Peyer's patch (tissue), 4 donors: ENCODE results near the gene CDH26. TPM values are rescaled to one million over a fixed set of nuclear protein-coding genes. Genes with fewer than 3 reads are reported as not detected.
A peak's percentile ranks its signal among the peaks of the same experiment; 100 is the strongest.

Experiments
- DNase-seq, 3 donors: peaks; one replicate each; pipeline ENCODE4 v3.0.0-alpha.2; 2017 to 2019
- H3K27ac ChIP-seq, 4 donors: fragments of 200-600 bp; sonication (generic); one replicate each; pipeline ENCODE4 v1.5.1; 2016 to 2019
- H3K27me3 ChIP-seq, 2 donors: fragments of 200-600 bp; sonication (generic); one replicate each; pipeline ENCODE4 v1.5.1; 2019
- H3K36me3 ChIP-seq, 3 donors: fragments of 200-600 bp; sonication (generic); one replicate each; pipeline ENCODE4 v1.5.1; 2016 to 2019
- H3K4me1 ChIP-seq, 4 donors: fragments of 200-600 bp; sonication (generic); one replicate each; pipeline ENCODE4 v1.5.1; 2016 to 2019
- H3K4me3 ChIP-seq, 4 donors: fragments of 200-600 bp; sonication (generic); 1 replicate in 3 of 4; 2 replicates in 1 of 4; pipeline ENCODE4 v1.5.1; 2016 to 2019; ENCODE audit warnings: mild to moderate bottlenecking in 1 of 4
- H3K9me3 ChIP-seq, 4 donors: fragments of 200-600 bp; sonication (generic); one replicate each; pipeline ENCODE4 v1.5.1; 2016 to 2019; ENCODE audit warnings: mild to moderate bottlenecking in 1 of 4
- CTCF ChIP-seq, 6 experiments: fragments of 450-650 bp in 4 of 6; fragments of 200-600 bp in 2 of 6; sonication (generic) in 1 of 6; IDR thresholded peaks; one replicate each; pipeline ENCODE4 v1.5.1; 2017 to 2019; ENCODE audit warnings: antibody characterized with exemption in 6 of 6, mild to moderate bottlenecking in 3 of 6, moderate library complexity in 1 of 6
- POLR2A ChIP-seq, 2 donors: fragments of 450-650 bp; IDR thresholded peaks; one replicate each; pipeline ENCODE4 v1.5.1; 2017; ENCODE audit warnings: antibody characterized with exemption in 2 of 2, mild to moderate bottlenecking in 2 of 2, moderate library complexity in 2 of 2
- total RNA-seq, 4 donors: library from RNA; depleted of rRNA; stranded (reverse); fragments of >200 nt; gene quantifications; one replicate each; pipeline ENCODE4 v1.1.0, GENCODE V29; 2016

Gene CDH26
- total RNA-seq, 4 donors from 2014 or later, result 0.88 to 9.8 (median 2.1) TPM

- no peaks in the 10 kb centered on the region for H3K9me3 ChIP-seq
- no peak overlapping the region for H3K4me3 ChIP-seq
- no peaks in the 10 kb centered on the region for H3K4me1 ChIP-seq
- H3K36me3 ChIP-seq, result no peaks in the 10 kb centered on the region
- H3K27me3 ChIP-seq, result no peaks in the 10 kb centered on the region
- DNase-seq, result no peak
- TF ChIP-seq POLR2A (IDR thresholded peaks at IDR 0.05), result no peak
- TF ChIP-seq CTCF (IDR thresholded peaks at IDR 0.05), result no peak
- H3K27ac ChIP-seq, result no peak overlapping the region
These were observed 32.9 kb upstream of the CDH26 start for GRCh38 chr20:59925359-59925758.

GRCh38 chr20:59925899-59926298 lies 32.3 kb upstream of the CDH26 start:
- DNase-seq, result no peak
- H3K9me3 ChIP-seq, result no peaks in the 10 kb centered on the region
- no peaks in the 10 kb centered on the region for H3K4me1 ChIP-seq
- no peaks in the 10 kb centered on the region for H3K36me3 ChIP-seq
- TF ChIP-seq CTCF (IDR thresholded peaks at IDR 0.05), result no peak
- TF ChIP-seq POLR2A (IDR thresholded peaks at IDR 0.05), result no peak
- no peak overlapping the region for H3K27ac ChIP-seq
- H3K27me3 ChIP-seq, result no peaks in the 10 kb centered on the region
- H3K4me3 ChIP-seq, result no peak overlapping the region

- H3K27ac ChIP-seq, result no peak overlapping the region
These were observed 26.5 kb upstream of the CDH26 start for GRCh38 chr20:59931511-59932312.

GRCh38 chr20:59932616-59933295 lies 25.5 kb upstream of the CDH26 start:
- peak in 1 of 3 donors; percentile 45 for DNase-seq
- Histone ChIP-seq H3K36me3 (no peaks in the 10 kb centered on the region), H3K4me1 (peaks cover 0 to 12% (median 2%) of the 10 kb centered on the region in 4 donors), H3K4me3 (peak overlapping the region; percentile 55 to 70 (median 64)), H3K9me3 (no peaks in the 10 kb centered on the region), H3K27me3 (no peaks in the 10 kb centered on the region), H3K27ac (peak overlapping the region in 1 of 4 donors; percentile 76)
- TF ChIP-seq CTCF (IDR thresholded peaks at IDR 0.05) (no peak), POLR2A (IDR thresholded peaks at IDR 0.05) (no peak)

More at GRCh38 chr20:59931511-59932312, 26.5 kb upstream of the CDH26 start:
- no peak for DNase-seq
- H3K36me3 ChIP-seq, result no peaks in the 10 kb centered on the region
- H3K4me3 ChIP-seq, result no peak overlapping the region
- H3K4me1 ChIP-seq, result peaks cover 0 to 8% (median 0%) of the 10 kb centered on the region in 4 donors
- no peak for TF ChIP-seq POLR2A (IDR thresholded peaks at IDR 0.05)
- TF ChIP-seq CTCF (IDR thresholded peaks at IDR 0.05), result no peak
- no peaks in the 10 kb centered on the region for H3K9me3 ChIP-seq
- H3K27me3 ChIP-seq, result no peaks in the 10 kb centered on the region

- no peaks in the 10 kb centered on the region for H3K27me3 ChIP-seq
- H3K9me3 ChIP-seq, result no peaks in the 10 kb centered on the region
- H3K4me3 ChIP-seq, result peak within 1 kb of the TSS; percentile 55 to 70 (median 64)
- TF ChIP-seq POLR2A (IDR thresholded peaks at IDR 0.05), result no peak
- no peak for TF ChIP-seq CTCF (IDR thresholded peaks at IDR 0.05)
- H3K36me3 ChIP-seq, result no peaks in the 10 kb centered on the region
- peak within 1 kb of the TSS; percentile 56 to 76 (median 68) for H3K27ac ChIP-seq
- peak; percentile 41 to 64 (median 57) for DNase-seq
- H3K4me1 ChIP-seq, result peaks cover 0 to 18% (median 4%) of the 10 kb centered on the region in 4 donors
These were observed 24.9 kb upstream of the CDH26 start, which contains the start of gene SYCP2 for GRCh38 chr20:59933296-59933848. SYCP2 (minus strand) TSS chr20:59933637; CDS start chr20:59922413, 11,224 bp downstream.
